ENCODE measurements around the gene GPLD1. TPM values are rescaled to one million over a fixed set of nuclear protein-coding genes. Genes with fewer than 3 reads are reported as not detected.
A peak's percentile ranks its signal among the peaks of the same experiment; 100 is the strongest.
"Not testable (repeated sequence)": the region's sequence is repeated elsewhere in the genome, so short reads cannot be mapped to it uniquely, and the experiment has no call there.

Gene GPLD1
- total RNA-seq, 1 donor = 0.43 TPM

DNA sequence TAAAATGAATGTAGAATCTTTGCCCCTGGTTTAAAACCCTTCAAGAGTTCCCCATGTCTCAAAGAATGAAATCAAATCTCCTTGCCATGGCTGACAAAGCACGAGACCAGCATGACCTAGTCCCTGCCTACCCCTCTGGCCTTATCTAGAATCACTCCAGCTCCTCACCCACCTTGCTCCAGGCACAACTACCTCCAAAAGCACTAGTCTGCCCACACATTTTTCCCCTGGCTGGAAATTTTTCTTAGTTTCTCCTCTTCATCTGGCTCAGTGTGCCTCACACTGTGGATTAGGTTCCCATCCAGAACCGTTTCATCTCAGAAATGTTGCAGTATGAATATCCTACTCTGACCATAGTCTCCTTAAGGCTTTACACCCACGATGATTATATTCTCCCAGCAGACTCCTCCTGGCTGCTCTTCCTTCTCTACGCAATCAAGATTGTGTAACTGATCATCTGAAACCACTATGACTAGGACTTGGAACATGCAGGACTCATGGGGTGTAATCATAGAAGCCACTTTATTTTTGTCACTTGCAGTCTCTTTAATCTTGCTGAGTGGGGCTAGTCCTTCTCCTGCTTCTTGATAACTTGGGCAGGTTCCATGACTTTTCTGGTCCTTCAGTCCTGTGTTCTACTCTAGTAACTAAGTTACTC is 94.5 kb downstream of the GPLD1 start:
- peak; percentile 92 for DNase-seq (ENCODE audit: low read depth)
- TF ChIP-seq, protein P1, sequence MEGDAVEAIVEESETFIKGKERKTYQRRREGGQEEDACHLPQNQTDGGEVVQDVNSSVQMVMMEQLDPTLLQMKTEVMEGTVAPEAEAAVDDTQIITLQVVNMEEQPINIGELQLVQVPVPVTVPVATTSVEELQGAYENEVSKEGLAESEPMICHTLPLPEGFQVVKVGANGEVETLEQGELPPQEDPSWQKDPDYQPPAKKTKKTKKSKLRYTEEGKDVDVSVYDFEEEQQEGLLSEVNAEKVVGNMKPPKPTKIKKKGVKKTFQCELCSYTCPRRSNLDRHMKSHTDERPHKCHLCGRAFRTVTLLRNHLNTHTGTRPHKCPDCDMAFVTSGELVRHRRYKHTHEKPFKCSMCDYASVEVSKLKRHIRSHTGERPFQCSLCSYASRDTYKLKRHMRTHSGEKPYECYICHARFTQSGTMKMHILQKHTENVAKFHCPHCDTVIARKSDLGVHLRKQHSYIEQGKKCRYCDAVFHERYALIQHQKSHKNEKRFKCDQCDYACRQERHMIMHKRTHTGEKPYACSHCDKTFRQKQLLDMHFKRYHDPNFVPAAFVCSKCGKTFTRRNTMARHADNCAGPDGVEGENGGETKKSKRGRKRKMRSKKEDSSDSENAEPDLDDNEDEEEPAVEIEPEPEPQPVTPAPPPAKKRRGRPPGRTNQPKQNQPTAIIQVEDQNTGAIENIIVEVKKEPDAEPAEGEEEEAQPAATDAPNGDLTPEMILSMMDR (IDR thresholded peaks at IDR 0.05; ENCODE audit: insufficient read depth, low read depth, low read length) = no peak
- H3K4me3 ChIP-seq (ENCODE audit: low read depth, low read length) = no peak overlapping the region

DNA sequence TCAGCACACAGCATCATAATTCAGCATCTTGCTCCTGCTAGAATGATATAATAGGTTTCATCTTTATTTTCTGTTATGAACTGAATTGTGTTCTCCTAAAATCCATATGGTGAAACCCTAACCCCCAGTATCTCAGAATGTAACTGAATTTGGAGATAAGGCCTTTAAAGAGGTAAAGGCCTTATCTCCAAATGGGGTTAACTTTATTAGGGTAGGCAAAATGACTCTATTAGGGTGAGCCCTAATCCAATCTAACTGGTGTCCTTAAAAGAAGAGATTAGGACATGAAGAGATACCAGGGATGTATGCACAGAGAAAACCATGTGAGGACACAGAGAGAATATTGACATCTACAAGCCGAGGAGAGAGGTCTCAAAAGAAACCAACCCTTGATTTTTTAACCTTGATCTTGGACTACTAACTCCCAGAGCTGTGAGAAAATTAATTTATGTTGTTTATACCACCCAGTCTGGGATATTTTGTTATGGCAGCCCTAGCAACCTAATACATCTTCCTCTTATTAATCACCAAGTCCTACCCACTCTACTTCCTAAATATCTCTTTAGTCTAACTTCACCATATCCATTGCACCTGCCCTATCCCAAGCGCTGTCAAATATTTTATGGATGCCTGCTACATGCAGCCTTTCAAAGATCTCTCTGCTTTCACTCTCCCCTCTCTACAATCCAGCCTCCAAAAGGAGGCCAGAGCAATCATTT is 95.2 kb downstream of the GPLD1 start:
- no peak for DNase-seq (ENCODE audit: low read depth)
- no peak overlapping the region for H3K4me3 ChIP-seq (ENCODE audit: low read depth, low read length)
- TF ChIP-seq, protein P1 (IDR thresholded peaks at IDR 0.05; ENCODE audit: insufficient read depth, low read depth, low read length) = no peak

DNA sequence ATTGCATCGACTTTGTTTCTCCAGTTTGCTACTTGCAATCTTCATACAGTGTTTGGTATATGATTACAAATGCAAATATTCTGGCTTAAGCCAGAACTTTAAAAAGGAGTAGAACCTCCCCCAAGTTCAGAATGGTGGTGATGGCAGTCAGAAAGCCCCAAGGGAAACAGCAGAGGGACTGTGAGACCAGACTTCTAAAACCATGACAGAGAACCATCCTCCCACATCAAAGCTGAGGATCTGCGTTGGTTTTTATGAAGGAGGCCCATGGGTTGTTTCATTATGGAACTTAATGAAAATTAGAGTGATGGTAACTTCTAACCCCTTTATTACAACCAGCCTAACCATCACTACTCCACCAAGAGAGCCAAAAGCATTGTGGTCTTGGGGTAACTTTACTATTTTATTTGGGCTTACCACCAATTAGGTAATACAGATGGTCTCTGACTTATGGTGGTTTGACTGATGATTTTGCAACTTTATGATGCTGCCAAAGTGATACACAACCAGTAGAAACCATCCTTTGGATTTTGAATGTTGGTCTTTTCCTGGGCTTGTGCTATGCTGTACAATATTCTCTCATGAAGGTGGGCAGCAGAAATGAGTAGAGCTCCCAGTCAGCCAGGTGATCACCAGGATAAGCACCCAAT is 97.5 kb downstream of the GPLD1 start:
- TF ChIP-seq, protein P1 (IDR thresholded peaks at IDR 0.05; ENCODE audit: insufficient read depth, low read depth, low read length) = no peak
- no peak overlapping the region for H3K4me3 ChIP-seq (ENCODE audit: low read depth, low read length)
- no peak for DNase-seq (ENCODE audit: low read depth)

DNA sequence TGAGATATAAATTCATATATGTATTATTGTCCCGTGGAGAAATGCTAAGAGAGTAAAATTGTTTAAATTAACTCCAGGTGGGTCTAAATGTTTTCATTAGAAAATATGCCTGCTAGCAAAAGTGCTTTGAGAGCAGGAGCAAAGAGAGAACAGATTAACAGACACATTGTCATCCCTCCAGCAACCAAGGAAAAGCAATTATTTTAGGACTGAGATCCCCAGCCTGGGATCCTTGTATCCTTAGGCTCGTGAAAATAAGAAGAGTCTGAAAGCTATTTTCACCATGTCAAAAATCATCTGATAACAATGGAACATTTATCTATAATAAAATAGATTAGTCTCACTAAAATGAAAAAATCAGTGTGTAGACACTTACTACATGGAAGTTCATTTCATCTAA is 98.2 kb downstream of the GPLD1 start:
- TF ChIP-seq, protein P1 (IDR thresholded peaks at IDR 0.05; ENCODE audit: insufficient read depth, low read depth, low read length) = no peak
- DNase-seq (ENCODE audit: low read depth) = no peak
- H3K4me3 ChIP-seq (ENCODE audit: low read depth, low read length) = no peak overlapping the region

DNA sequence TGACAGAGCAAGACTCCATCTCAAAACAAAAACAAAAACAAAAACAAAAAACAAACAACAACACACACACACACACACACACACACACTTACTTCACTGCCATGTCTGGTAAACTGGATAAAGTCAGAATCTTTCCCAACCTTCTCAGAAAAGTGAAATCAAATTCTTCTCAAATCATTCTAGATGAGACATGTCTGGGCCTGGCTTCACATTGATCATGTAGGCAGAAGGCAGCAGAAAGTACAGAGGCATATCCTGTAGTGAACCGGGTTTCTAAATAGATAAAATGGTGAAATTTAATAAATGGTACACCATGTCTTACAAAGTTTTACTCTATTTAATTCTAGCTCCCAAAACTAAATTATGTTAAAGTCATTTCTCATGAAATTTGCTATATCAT is 101.6 kb downstream of the GPLD1 start:
- no peak overlapping the region for H3K4me3 ChIP-seq (ENCODE audit: low read depth, low read length)
- TF ChIP-seq, protein P1 (IDR thresholded peaks at IDR 0.05; ENCODE audit: insufficient read depth, low read depth, low read length) = no peak
- DNase-seq (ENCODE audit: low read depth) = no peak

DNA sequence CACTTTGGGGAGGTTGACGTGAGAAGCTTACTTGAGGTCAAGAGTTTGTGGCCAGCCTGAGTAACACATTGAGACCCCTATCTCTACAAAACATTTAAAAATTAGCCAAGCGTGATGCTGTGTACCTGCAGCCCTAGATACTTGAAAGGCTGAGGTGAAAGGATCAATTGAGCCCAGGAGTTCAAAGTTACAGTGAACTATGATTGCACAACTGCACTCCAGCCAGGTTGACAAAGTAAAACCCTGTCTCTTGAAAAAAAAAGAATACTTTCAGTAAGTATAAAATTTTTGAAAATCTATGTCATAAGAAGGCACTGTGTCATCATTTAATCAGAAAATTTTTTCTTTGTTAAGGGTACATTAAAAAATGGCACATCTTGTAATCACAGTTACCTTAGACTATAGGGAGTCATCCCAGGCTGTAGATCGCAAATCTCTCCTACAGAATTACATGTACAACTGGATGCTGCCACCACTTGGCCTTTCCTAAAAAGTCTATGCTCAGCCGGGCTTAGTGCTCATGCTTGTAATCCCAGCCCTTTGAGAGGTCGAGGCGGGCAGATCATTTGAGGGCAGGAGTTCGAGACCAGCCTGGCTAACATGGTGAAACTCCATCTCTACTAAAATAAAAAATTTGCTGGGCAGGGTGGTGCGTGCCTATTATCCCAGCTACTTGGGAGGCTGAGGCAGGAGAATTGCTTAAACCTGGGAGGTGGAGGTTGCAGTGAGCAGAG is 103.7 kb downstream of the GPLD1 start:
- no peak overlapping the region for H3K4me3 ChIP-seq (ENCODE audit: low read depth, low read length)
- TF ChIP-seq, protein P1 (IDR thresholded peaks at IDR 0.05; ENCODE audit: insufficient read depth, low read depth, low read length) = no peak
- no peak for DNase-seq (ENCODE audit: low read depth)

DNA sequence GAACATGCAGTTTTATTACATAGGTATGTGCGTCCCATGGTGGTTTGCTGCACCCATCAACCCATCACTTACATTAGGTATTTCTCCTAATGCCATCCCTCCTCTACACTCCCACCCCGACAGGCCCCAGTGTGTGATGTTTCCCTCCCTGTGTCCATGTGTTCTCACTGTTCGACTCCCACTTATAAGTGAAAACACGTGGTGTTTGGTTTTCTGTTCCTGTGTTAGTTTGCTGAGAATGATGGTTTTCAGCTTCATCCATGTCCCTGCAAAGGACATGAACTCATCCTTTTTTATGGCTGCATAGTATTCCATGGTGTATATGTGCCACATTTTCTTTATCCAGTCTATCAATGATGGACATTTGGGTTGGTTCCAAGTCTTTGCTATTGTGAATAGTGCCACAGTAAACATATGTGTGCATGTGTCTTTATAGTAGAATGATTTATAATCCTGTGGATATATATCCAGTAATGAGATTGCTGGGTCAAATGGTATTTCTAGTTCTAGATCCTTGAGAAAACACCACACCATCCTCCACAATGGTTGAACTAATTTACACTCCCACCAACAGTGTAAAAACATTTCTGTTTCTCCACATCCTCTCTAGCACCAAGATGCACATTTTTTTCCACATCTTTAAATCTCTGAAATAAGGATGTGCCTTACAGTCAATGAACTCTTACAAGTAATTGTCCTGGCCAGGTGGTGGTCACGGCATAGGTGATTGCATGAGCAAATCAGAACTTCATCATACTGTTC is 104.8 kb downstream of the GPLD1 start:
- DNase-seq (ENCODE audit: low read depth) = not testable (repeated sequence)

DNA sequence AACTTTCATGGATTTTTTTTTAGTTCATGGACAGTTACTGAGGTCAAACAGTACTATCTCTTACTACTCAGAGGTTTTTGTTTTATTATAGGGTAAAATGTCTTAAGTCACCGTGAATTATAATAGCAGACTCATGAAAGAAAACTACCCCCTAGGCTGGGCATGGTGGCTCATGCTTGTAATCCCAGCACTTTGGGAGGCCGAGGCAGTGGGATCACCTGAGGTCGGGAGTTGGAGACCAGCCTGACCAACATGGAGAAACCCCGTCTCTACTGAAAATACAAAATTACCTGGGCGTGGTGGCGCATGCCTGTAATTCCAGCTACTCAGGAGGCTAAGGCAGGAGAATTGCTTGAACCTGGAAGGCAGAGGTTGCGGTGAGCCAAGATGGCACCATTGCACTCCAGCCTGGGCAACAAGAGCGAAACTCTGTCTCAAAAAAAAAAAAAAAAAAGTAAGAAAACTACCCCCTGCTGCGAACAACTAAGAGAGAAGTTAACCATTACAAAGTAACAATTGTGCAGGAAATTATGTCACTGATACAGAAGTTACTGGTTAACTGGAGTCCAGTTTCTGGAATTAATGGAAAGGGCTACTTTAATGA is 106.4 kb downstream of the GPLD1 start:
- not testable (repeated sequence) for DNase-seq (ENCODE audit: low read depth); H3K4me3 ChIP-seq (ENCODE audit: low read depth, low read length)

More for the DNA sequence above, 104.8 kb downstream of the GPLD1 start:
- H3K4me3 ChIP-seq (ENCODE audit: low read depth, low read length) = not testable (repeated sequence)
